Natural killer cell (primary cell): Measurements from ENCODE around the gene EPHA6. TPM values are rescaled to one million over a fixed set of nuclear protein-coding genes. Genes with fewer than 3 reads are reported as not detected.

Experiments
- ATAC-seq, 3 donors: fragments of 150-1000 bp in 2 of 3; fragments of 200-7000 bp in 1 of 3; cut with Tn5 transposase; 1 replicate in 1 of 3; 2 replicates in 2 of 3; pipeline ENCODE4 v1.10.0; 2021; ENCODE audit warnings: mild to moderate bottlenecking in 2 of 3, moderate library complexity in 2 of 3
- DNase-seq, 2 donors: peaks; one replicate each; pipeline versions ENCODE4 v3.0.0 to v3.0.0-alpha.2; 2013 to 2021; ENCODE audit warnings: mixed read lengths in 1 of 2
- H3K27ac ChIP-seq: one replicate; pipeline ENCODE4 v1.5.1; 2013; ENCODE audit warnings: mild to moderate bottlenecking, low read length
- H3K27me3 ChIP-seq: one replicate; pipeline ENCODE4 v1.6.1; 2013; ENCODE audit warnings: low read length; ENCODE audit not compliant: control insufficient read depth, insufficient read depth
- H3K36me3 ChIP-seq: one replicate; pipeline ENCODE4 v1.6.1; 2013; ENCODE audit warnings: low read length; ENCODE audit not compliant: control insufficient read depth, insufficient read depth
- H3K4me1 ChIP-seq: one replicate; pipeline ENCODE4 v1.6.1; 2013; ENCODE audit warnings: low read length; ENCODE audit not compliant: control insufficient read depth, insufficient read depth
- H3K4me3 ChIP-seq: one replicate; pipeline ENCODE4 v1.5.1; 2013; ENCODE audit warnings: low read length
- H3K9me3 ChIP-seq: one replicate; pipeline ENCODE4 v1.6.1; 2013; ENCODE audit warnings: low read length; ENCODE audit not compliant: control insufficient read depth, insufficient read depth
- H3K27ac Mint-ChIP-seq, 2 donors: one replicate each; pipeline ENCODE4 v1.8.0; 2022; ENCODE audit warnings: mild to moderate bottlenecking in 2 of 2, mixed read lengths in 2 of 2, moderate library complexity in 1 of 2
- H3K27me3 Mint-ChIP-seq, 2 donors: one replicate each; pipeline ENCODE4 v1.8.0; 2022; ENCODE audit warnings: low read depth in 2 of 2, mixed read lengths in 2 of 2
- H3K36me3 Mint-ChIP-seq: one replicate; pipeline ENCODE4 v1.8.0; 2022; ENCODE audit warnings: mixed read lengths
- H3K4me1 Mint-ChIP-seq, 2 donors: one replicate each; pipeline ENCODE4 v1.8.0; 2022; ENCODE audit warnings: mixed read lengths in 2 of 2
- H3K4me3 Mint-ChIP-seq: one replicate; pipeline ENCODE4 v1.8.0; 2022; ENCODE audit warnings: mild to moderate bottlenecking, moderate library complexity, mixed read lengths
- H3K9me3 Mint-ChIP-seq, 2 donors: one replicate each; pipeline ENCODE4 v1.8.0; 2022; ENCODE audit warnings: mixed read lengths in 2 of 2
- WGBS: methylation state at CpG from one replicate; pipeline ENCODE4 v1.1.7; 2013; ENCODE audit warnings: missing lambda C conversion rate; ENCODE audit not compliant: insufficient coverage; 5-methylcytosine and 5-hydroxymethylcytosine counted together
- intact Hi-C: fragments of 100-400 bp; cut with micrococcal nuclease; formaldehyde crosslinking; loops from one replicate; pipeline ENCODE4 v1.14.2; 2022
- total RNA-seq, 4 donors: library from RNA; stranded (reverse); fragments of 120-200 nt in 1 of 4; gene quantifications; one replicate each; pipeline versions ENCODE4 v1.2.3 to v1.2.4, GENCODE V29; 2013 to 2022
- TF ChIP-seq, protein P1 (sequence below): fragments of 200-600 bp; IDR thresholded peaks from one replicate; pipeline ENCODE4 v1.8.0; 2022; ENCODE audit warnings: antibody characterized with exemption

Gene EPHA6
- total RNA-seq, 3 donors from 2014 or later (not counting 1 experiment from before 2014, with no cell fraction given): not detected

DNA sequence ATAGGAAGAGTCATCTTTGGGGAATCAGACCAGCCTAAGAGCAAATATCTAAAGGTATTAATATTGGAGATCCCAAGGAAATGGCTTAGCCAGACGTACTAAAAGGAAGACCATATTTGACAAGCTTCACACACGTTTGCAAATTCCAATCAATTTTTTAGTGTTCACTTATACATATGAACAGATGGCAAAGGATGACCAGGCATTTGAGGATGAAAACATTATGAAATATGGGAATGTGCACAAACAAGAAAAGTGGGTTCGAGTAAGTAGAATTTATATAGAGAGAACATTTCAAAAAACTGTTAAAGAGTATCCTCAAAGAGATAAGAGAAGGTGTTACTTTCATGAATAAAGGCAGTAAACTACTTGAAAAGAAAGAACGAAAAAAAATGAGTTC is 981.6 kb downstream of the EPHA6 start:
- Histone ChIP-seq H3K27ac (no peak overlapping the region), H3K27me3 (no peaks in the 10 kb centered on the region), H3K36me3 (no peaks in the 10 kb centered on the region), H3K4me3 (no peak overlapping the region), H3K4me1 (no peaks in the 10 kb centered on the region), H3K9me3 (no peaks in the 10 kb centered on the region)
- H3K4me1 Mint-ChIP-seq: no peaks in the 10 kb centered on the region
- H3K27ac Mint-ChIP-seq: no peak overlapping the region
- intact Hi-C loops: no loop called here
- H3K27me3 Mint-ChIP-seq: no peaks in the 10 kb centered on the region
- 85% methylated on average over 4 of the region's 4 CpGs for whole genome bisulfite sequencing
- no peaks in the 10 kb centered on the region for H3K9me3 Mint-ChIP-seq
- no peak for DNase-seq
- H3K4me3 Mint-ChIP-seq: no peak overlapping the region
- TF ChIP-seq, protein P1, sequence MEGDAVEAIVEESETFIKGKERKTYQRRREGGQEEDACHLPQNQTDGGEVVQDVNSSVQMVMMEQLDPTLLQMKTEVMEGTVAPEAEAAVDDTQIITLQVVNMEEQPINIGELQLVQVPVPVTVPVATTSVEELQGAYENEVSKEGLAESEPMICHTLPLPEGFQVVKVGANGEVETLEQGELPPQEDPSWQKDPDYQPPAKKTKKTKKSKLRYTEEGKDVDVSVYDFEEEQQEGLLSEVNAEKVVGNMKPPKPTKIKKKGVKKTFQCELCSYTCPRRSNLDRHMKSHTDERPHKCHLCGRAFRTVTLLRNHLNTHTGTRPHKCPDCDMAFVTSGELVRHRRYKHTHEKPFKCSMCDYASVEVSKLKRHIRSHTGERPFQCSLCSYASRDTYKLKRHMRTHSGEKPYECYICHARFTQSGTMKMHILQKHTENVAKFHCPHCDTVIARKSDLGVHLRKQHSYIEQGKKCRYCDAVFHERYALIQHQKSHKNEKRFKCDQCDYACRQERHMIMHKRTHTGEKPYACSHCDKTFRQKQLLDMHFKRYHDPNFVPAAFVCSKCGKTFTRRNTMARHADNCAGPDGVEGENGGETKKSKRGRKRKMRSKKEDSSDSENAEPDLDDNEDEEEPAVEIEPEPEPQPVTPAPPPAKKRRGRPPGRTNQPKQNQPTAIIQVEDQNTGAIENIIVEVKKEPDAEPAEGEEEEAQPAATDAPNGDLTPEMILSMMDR: no peak
- no peak for ATAC-seq
- no peaks in the 10 kb centered on the region for H3K36me3 Mint-ChIP-seq
